Nucleus accumbens (tissue), 56 donors: ENCODE measurements around the gene SPDYE16.
"Not testable (repeated sequence)": the region's sequence is repeated elsewhere in the genome, so short reads cannot be mapped to it uniquely, and the experiment has no call there.

Experiments used
- DNase-seq, 56 donors: peaks; one replicate each; lab custom pipeline; 2025; lab: John Stamatoyannopoulos, UW

The SPDYE16 gene

GRCh38 chr7:76551992-76552391 lies 8.9 kb upstream of the SPDYE16 start:
- DNase-seq, result not testable (repeated sequence)

GRCh38 chr7:76549855-76550248 lies 6.8 kb upstream of the SPDYE16 start:
- peak in 1 of 56 donors; percentile 0 for DNase-seq

DNA sequence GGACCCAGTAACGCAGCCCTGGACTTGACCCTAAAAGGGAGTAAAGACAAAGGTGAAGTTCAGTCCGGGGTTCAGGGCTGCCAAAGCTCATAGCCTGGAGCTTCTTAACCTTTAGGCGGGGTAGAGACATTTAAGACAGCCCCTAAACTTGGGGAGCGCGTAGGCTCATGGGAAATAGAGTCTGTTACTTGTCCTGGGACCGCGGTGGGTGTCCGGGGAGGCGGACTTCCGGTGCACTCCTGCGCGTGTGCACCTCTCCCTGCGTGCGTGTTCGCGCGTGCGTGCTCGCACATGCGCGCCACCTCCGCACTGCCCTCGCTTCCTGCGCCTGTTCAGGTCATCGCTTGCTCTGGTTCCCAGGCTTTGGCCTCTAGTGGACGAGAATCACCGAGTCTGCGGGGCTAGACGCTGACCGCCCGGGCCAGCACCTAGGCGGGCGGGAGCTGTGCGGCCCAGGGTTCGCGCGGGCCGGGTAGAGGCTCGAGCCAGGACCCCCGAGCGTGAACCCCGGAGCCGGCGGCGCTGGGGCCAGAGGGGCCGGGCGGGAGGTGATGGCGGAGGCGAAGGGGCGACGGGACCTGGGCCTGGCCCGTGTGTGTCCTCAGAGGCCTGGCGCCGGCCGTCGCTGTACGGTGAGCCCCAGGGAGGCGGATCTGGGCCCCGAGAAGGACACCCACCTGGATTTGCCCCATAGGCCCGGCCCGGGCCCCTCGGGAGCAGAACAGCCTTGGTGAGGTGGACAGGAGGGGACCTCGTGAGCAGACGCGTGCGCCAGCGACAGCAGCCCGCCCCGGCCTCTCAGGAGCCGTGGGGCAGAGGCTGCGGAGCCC lies 6.1 kb upstream of the SPDYE16 start:
- DNase-seq, result peak in 55 of 56 donors; percentile 47 to 95 (median 82)

DNA sequence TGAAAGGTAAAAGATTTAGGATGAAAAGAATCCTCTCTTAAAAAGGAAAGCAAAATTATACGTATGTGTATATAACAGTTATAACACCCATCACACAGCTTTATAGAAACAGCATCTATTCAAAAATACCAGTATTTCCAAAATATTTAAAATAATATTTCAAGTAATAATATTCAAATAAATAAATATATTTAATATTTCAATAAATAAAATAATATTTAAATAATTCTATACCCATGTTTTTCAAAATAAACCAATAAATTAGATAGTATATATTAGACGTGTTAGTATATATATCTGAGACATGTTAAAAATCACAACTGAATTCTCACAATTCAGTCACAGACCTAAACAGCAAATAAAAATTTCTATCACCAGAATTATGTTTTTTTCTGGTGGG lies 11.5 kb downstream of the SPDYE16 start:
- DNase-seq, result not testable (repeated sequence)

GRCh38 chr7:76526183-76526582 lies 16.9 kb downstream of the SPDYE16 start:
- not testable (repeated sequence) for DNase-seq

GRCh38 chr7:76516932-76517331 lies 26.2 kb downstream of the SPDYE16 start:
- not testable (repeated sequence) for DNase-seq

- DNase-seq, result peak in 16 of 56 donors; percentile 3 to 55 (median 24)
These were observed 27.1 kb downstream of the SPDYE16 start for GRCh38 chr7:76515999-76516443.

- DNase-seq, result no peak
These were observed 27.9 kb downstream of the SPDYE16 start for GRCh38 chr7:76514926-76515771.

DNA sequence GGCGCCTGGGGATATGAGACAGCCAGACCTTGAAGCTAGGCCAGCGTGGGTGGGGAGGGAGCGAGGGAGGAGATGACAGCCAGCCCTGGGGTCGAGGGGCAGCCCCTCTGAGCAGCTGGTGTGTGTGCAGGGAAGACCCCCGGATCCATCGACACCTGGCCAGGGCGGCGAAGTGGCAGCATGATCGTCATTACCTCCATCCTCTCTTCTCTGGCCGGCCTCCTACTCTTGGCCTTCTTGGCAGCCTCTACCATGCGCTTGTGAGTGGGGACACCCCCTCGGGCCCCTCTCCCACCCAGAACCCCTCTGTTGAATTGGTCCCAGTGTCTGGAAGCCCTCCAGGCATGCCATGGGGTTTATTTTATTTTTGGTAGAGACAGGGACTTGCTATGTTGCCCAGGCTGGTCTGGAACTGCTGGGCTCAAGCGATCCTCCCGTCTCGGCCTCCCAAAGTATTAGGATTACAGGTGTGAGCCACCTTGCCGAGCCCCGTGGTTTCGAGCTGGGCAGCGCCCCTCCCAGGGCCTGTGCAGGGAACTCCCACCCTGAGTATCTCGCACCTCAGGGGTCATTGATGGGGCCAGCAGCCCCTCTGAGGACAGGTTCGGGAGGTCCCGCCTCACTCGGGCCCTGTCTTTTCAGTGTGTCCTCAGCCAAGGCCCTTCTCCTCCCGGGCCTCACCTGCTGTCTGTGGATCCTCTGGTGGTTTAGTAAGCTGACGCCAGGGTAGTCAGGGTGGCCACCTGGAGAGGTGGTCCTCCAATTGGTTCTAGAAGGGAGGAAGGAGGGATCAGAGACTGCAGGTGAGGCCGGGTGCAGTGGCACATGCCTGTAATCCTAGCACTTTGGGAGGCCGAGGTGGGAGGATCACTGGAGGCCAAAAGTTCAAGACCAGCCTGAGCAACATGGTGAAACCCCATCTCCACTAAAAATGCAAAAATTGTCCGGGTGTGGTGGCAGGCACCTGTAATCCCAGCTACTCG lies 29.0 kb downstream of the SPDYE16 start:
- DNase-seq, result no peak

DNA sequence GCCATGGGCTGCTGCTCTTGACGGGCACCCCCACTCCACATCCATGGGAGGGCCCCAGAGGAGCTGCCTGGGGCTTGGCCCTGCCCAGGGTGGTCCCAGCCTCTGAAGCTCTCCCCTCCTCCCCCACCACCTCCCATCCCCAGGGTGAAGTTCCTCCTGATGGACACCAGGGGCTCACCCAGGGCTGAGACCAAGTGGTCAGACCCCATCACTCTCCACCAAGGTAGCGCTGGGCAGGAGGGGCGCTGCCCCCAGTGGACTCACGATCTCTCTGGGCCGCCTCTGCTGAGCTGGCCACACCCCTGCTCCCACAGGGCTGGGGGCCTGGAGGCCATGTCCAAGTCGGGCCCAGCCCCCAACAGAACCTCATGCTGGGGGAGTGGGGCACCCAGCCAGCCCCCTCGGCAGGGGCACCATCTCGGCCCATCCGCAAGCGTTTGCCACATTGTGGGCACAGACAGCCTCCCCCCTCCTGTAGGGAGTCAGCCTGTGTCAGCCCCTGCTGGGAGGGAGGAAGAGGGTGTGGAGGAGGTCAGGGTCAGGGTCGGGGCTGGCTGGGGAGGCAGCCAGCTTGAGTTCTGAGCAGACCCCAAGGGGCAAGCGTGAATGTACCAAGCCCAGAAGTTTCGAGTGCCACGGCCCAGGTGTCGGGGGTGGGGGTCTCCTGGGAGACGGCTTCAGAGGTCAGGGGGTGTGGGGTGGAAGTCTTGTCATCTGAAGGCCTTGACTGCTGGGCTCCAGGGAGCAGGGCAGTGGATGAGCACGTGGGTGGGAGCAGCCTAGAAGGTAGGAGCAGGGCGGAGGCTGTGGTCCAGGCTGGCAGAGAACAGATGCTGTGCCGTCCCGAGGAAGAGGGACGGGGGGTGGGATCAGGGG lies 29.9 kb downstream of the SPDYE16 start:
- no peak for DNase-seq

DNA sequence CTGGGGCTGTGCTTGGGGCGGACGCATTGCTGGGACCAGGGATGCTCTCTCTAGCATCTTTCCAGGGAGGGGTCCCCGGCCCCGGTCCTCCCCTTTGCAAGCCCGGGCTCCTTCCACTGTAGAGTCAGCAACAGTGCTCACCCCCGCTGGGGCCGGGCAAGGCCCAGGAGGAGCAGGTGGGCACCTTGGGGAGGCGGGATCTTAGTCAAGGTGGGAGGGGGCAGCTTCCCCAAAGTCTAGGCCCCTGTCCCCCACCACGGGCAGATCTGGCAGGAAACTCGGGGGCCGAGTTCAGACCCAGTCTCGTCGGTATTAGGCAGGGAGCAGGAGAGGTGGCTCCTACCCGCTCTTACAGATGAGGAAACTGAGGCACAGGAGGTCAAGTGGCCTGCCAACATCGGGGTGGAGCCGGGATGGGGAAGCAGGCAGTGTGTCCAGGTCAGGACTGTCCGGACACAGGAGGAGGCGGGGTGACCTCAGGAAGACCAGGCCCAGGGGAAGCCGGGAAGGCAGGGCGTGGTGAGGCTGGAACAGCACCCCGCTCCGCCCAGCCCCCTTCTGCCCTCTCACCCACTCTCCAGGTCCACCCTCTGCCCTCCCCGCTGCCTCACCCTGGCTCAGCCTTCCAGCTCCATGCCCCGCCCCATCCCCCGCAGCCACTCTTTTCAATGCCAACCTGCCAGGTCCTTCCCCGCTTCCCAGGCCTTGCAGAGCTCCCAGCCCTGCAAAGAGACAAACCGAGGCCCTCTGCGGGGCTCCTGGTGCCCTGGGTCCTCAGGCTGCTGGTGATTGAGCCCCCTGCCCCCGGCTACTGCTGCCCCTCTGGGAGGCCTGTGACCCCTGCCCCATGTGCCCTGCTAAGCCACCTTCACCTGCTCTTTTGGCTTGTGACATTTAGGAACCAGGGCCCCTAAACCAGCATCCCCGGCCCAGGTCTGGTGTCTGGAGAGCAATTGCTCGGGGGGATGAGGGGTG lies 30.9 kb downstream of the SPDYE16 start:
- DNase-seq, result not testable (repeated sequence)

DNA sequence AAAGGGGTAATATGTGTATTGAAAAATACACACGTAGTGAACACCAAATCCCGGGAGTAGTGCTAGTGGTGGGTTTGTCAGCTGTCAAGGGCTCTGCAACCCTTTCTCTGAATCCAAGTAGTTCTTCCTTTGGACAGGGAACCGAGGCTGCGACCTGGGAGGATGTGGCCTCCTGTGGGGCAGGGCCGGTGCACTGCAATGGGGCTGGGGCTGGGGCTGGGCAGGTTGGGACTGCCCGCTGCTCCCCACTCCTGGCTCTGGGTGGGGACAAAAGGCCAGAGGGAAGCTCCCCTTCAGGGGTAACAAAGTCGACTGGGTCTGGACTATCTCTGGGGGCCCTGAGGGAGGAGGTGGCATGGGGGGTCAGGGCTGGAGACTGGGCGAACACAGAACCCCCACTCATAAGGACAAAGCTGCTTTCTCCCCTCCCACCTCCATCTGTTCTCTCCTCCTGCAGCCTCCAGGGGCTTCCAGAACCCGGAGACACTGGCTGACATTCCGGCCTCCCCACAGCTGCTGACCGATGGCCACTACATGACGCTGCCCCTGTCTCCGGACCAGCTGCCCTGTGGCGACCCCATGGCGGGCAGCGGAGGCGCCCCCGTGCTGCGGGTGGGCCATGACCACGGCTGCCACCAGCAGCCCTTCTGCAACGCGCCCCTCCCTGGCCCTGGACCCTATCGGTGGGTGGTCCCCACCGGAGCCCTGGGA lies 31.7 kb downstream of the SPDYE16 start:
- DNase-seq, result not testable (repeated sequence)

- no peak for DNase-seq
These were observed 32.9 kb downstream of the SPDYE16 start, which contains the start of gene UPK3B for GRCh38 chr7:76509931-76510877. UPK3B (plus strand) TSS chr7:76510552; CDS start chr7:76510653, 101 bp downstream.

- DNase-seq, result no peak
These were observed 35.2 kb downstream of the SPDYE16 start for GRCh38 chr7:76507723-76508406.

GRCh38 chr7:76506643-76507042 lies 36.5 kb downstream of the SPDYE16 start:
- DNase-seq, result not testable (repeated sequence)
